Glomerular endothelial cell (primary cell): Measurements from ENCODE around the gene CLDN2. TPM values are rescaled to one million over a fixed set of nuclear protein-coding genes. Genes with fewer than 3 reads are reported as not detected.
A peak's percentile ranks its signal among the peaks of the same experiment; 100 is the strongest.

Experiments
- DNase-seq: peaks from one replicate; pipeline ENCODE4 v3.0.0-alpha.2; 2011; ENCODE audit warnings: low read depth, low spot score; ENCODE audit errors: extremely low read depth
- total RNA-seq: library from RNA; depleted of rRNA; stranded (reverse); fragments of >200 nt; gene quantifications from 2 replicates; pipeline ENCODE4 v1.2.3, GENCODE V29; 2015

CLDN2 gene
- total RNA-seq, 1 donor from 2014 or later, result not detected

DNA sequence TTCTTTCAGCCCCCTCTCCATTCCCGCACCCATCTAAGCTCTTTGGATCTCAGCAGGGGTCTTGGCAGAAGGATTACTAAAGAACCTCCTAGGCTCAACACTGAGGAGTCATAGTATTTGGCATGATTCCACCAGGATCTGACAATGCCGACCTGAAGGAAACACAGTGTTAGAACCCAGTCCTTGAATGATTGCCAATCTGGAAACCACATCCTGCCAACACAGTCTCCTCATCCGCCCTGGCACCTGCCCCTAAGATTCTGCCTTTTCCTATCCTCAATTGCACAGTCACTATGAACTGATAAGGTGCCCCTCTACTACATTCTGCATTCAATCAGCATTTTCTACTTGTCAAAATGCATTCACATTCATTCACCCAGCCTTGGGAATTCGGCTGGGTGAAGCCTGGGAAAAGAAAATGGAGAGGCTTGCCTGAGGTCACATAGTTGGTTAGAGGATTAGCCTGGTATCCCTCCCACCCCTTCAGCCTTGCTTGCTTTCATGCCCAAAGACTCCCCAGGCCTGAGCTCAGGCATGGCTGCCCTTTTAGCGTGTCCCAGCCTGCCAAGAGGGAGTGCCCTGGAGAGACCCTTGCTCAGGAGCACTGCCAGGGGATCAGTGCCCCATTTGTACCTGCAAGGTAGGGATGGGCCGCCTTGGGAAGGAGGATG is 2.2 kb upstream of the CLDN2 start:
- peak; percentile 69 for DNase-seq

DNA sequence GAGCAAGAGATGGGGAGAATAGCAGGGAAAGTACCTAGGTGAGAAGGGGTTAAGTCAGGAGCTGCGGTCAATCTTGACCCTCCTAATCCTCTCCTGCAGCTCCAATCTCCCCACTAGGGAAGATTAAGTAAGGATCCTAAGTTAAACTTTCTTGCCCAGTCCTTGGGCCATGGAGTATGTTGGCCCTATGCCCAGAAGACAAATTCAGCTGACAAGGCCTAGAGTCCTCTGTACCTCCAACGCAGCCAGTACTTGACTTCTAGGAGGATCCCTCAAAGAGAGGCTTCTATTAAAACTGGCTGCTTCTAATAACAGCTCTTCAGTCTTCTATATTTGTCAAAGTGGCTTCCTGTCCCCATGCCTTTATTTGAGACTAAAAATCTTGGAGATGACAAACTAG is 1.4 kb downstream of the CLDN2 start:
- no peak for DNase-seq

DNA sequence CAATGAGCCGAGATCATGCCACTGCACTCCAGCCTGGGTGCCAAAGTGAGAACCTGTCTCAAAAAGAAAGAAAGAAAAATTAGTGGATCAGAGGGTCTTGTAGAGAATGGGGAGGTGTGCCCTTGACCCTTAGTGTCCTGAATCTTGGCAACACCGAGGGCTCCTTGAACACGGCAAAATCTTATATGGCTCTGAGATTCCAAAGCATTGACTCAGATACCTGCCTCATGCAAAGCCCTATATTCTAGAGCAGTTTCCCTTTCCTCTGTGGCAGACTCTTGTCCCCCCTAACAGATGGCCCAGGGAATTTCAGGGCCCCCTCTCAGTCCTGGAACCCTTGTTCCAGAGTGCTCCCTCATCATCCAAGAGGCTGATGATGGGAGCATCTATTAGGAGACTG is 6.8 kb downstream of the CLDN2 start:
- no peak for DNase-seq

DNA sequence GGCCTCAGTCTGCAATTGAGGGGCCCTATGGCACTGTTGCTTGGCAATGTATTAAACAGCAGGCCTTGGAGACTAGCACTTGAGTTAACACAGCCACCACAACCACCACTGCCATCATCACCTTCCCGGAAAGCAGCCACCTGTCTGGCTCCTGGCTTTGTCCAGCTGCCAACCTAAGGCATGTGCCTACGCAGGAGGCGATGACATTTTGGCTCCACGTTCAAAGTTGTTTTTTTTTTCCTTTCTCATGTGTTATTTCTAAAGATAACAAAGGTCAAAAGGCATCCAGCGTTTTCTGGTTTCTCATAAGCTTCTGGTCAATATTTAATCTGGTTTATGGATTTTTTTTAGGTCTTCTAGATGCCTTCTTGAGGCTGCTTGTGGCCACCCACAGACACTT is 7.5 kb downstream of the CLDN2 start:
- no peak for DNase-seq

DNA sequence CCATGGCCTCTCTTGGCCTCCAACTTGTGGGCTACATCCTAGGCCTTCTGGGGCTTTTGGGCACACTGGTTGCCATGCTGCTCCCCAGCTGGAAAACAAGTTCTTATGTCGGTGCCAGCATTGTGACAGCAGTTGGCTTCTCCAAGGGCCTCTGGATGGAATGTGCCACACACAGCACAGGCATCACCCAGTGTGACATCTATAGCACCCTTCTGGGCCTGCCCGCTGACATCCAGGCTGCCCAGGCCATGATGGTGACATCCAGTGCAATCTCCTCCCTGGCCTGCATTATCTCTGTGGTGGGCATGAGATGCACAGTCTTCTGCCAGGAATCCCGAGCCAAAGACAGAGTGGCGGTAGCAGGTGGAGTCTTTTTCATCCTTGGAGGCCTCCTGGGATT is 8.0 kb downstream of the CLDN2 start:
- no peak for DNase-seq

DNA sequence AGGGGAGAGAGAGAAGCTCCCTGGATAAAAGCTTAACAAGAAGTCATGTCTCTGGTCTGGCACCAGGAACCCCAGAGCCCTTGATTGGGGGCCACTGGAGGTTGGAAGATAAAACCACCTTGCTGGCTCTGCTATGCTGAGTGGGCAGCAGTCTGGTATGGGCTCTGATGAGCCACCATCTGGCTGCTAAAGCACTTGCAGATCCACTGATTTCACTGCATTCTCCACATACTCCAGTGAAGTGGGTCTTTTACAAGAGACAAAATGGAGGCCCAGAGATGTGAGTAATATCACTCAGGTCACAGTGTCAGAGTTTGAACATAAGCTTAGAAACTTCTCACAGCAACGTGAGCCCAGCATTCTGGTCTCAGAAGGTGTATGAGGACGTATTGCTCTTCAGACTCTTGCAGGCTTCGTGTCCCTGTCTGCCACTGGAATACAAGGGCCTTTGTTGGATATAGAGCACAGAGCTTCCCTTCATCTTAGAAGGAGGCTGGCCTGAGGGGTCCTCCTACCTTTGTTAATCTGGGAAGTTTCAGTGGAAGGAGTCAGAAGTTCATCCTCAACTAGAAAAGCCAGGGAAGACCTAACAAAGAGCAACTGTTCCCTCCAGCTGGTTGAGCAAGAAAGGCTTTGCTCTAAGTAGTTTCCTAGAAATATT is 11.8 kb downstream of the CLDN2 start:
- no peak for DNase-seq

DNA sequence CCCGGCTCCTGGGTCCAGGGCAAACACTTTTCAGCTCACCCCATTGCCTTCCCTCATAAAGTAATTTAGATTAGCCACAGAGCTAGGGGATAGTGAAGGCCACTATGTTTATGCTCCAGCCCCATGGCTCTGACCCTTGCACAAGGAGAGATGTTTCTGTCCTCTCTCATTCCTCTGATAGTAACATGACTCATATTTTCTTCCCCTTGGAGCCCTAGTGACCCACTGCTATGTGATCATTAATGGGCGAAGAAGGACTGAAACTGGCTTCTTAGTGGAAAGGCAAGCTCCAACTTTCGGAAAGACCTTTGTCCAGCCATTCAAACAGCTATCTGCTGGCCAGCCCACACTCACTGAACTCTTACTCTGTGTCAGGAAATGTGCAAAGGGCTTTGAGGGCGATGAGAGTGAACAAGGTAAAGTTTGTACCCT is 12.3 kb downstream of the CLDN2 start:
- no peak for DNase-seq

DNA sequence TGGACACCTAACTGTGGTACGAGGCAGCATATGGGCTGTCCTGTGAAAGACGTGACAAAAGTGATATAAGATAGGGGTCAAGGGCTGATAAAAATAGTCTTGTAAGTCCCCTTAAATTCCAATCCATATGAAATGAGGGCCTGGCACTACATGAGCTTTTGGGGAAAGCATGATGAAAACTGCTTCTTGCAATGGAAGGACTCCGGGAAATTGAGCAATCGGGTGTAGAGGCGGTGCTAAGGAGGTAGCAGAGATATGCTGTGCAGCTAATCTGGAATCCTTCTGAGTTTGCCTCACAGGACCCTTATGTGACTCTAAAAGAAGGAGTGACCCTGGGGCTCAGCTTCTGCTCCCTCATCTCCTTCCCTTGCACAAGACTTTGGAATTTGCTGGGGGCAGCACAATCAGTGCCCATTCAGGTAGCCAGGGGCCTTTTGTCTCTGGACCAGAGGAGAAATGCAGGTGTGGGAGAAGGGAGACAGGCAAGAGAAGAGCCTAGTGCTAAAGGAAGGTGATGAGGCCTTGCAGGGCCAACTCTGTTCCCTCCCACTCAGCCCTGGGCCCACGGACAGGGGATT is 12.8 kb downstream of the CLDN2 start:
- no peak for DNase-seq

DNA sequence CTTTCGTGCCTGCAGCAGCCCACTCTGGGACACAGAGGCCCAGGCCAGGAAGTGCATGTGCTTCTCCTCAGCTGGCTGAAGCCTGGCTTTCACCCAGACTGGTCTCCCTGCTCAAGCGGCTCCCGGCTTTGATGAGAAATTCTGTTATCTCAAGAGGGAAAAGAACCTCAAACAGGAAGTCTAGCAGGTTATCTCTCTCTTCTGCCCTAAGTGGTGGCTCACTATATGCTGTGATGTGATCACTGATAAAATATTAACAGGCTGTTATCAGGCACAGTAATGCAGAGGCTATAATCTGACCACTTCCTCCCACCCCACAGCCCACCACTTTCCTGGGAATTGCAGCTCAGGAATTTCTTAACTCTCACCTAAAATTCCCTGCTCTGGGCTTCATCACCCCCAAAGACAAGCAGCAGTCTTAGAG is 13.3 kb downstream of the CLDN2 start:
- no peak for DNase-seq

DNA sequence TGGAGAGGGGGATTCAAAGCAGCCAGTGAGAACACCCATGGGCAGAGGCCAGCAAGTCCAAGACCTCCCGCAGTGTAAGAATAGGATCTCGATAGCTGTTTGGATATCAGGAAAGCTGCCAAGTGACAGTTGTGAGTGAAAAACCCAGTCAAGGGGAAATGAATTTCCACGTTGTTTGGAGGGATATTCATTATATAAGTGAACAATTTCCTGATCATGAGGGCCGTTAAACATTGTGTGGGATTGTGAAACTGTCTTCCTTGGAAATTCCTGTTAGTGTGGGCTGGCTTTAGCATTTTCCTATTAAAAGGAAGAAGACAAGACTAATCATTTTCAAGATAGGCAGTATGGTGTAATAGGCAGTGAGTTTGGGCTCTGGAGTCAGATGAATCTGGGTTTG is 15.0 kb downstream of the CLDN2 start:
- DNase-seq, result no peak

DNA sequence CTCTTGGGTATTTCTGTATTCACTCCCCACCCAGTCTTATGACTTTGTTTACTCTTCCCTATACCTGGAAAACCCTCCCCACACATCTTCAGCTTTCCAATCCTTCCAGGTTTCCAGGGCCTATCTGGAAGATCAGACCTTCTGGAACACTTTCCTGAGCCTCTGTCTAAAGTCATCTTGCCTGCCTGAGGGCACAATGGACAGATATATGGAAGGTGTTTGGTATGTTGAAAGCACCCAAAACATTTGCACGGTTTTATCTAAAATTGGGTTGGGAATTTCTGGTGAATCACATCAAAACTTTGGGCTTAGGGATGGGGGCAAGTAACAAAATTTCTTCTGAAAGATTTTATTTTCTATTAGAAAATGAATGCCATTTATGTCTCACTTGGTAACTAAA is 16.0 kb downstream of the CLDN2 start:
- no peak for DNase-seq

DNA sequence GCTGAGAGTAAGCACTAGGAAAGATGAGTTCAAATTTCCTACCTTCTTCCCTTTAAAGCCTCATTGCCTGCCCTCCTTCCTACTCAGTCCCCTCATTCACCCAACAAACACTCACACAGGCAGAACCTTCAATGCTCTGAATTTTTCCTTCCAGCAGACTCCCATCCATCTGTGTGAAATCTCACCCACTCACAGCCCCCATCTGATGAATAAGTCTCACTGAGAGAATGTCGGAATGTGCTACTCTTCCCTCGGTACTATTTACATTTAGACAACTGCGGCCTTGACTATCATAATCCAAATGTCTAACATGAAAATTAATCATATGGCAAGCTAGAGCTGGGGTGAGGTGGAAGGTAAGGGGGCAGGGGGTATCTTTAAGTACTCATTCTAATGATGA is 19.4 kb downstream of the CLDN2 start:
- DNase-seq, result no peak

DNA sequence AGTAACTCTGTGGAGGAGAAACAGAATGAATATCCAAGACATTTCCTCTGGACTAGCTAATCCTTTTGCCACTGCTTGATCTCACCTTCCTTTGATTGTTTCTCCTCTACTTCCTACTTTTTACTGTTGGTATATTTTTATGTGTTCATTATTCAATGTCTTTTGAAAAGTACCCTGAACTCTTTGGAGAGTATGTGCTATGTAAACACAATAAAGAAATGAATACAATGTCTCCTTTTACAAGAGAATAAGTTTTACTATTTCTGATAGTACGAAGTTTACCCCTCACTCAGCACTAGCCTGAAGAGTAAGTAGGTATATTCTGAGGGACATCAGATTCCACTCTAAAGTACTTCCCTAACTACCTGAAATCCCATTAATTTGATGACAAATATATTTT is 19.9 kb downstream of the CLDN2 start:
- DNase-seq, result no peak

DNA sequence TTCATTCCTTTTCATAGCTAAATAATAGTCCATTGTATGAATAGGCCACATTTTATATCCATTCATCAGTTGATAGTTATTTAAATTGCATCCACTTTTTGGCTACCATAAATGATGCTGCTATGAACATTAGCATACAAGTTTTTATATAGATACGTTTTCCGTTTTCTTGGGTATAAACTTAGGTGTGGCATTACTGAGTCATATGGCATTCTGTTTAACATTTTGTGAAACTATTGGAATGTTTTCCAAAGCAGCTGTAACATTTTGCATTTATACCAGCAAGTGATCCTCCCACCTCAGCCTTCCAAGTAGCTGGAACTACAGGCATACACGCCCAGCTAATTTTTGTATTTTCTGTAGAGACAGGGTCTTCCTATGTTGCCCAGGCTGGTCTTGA is 26.3 kb downstream of the CLDN2 start:
- no peak for DNase-seq

DNA sequence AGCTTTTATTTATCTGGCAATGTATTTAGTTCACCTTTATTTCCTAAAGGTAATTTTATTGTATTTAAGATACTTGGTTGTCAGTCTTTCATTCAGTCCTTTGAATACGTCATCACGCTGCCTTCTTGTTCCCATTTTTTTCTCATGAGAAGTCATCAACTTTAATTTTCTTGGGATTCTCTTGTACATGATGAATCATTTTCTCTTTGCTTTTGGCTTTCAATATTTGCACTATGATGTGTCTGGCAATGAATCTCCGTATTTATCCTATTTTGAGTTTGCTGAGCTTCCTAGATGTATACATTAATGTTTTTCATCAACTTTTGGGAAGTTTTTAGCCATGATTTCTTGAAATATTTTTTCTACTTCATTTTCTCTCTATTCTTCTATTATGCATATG is 28.4 kb downstream of the CLDN2 start:
- DNase-seq, result no peak

DNA sequence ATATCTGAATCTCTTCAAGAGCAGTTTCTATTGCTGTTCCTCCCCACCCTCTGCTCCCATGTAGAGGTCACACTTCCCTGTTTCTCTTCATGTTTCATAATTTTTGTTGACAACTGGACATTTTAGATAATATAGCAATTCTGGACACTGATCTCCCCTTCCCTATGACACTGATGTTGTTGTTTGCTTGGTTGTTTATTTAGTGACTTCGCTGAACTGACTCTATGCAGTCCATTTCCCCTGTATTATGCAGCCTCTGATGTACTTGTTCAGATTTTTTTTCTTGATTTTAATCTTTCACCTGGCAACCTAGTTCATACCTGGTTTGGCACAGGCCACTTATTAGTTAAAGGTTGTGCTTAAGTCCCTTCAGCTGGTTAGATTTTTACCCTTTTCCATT is 29.2 kb downstream of the CLDN2 start:
- DNase-seq, result no peak

DNA sequence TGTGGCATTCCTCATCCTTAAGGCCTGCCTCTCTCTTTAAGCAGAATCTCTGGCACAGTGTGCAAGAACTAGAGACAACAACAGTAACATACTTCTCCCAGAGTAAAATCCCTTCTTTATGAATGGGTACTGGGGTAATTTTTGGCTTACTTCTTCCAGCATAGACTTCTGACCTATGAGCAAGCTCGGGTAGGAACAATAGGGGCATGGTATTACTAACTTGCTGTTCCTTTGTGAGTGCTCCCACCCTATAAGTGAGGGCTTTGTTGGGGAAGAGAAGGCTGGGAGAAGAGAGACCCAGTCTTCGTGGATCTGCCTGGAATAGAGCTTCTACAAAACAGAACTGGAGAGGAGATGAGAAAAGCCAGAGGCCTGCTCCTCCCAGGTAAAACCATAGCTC is 30.2 kb downstream of the CLDN2 start:
- DNase-seq, result no peak

DNA sequence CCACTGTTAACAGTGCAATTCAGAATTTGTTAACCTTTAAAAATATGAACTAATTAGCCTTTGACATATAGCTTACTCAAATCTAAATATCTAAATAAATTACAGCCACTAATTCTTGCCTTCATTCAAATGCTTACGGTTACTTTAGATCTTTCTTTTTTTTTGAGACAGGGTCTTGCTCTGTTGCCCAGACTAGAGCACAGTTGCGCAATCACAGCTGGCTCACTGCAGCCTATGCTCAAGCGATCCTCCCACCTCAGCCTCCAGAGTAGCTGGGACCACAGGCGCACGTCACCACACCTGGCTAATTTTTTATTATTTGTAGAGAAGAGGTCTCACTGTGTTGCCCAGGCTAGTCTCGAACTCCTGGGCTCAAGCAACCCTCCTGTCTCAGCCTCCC is 31.0 kb downstream of the CLDN2 start:
- DNase-seq, result no peak

DNA sequence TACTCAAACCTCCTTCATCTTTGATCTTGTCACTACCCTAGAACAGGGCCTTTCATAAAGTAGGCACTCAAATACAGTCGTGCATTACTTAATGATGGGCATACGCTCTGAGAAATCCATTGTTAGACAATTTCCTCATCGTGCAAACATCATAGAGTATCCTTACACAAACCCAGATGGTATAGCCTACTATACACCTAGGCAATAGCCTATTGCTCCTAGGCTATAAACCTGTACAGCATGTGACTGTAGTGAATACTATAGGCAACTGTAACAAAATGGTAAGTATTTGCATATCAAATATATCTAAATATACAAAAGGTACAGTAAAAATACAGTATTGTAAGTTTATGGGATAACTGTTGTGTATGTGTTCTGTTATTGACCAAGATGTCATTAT is 31.9 kb downstream of the CLDN2 start:
- no peak for DNase-seq

DNA sequence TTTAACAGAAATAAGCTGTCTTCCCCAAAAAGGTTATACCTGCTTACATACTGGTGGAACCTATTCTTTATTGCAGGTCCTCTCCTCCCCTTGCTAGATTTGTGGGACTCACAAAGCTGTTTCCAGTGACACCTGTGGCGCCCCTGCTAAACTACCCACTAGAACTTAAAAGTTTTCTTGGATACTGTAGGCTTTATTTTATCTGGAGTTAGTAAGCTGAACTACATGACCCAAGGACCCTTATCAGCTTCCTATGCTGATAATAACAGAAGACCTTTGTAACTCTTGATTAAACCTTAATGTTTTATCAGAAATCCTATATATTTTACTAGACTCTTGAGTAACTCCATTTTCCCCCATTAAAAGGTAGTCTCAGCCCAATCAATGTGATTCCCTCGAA is 32.3 kb downstream of the CLDN2 start:
- DNase-seq, result no peak

DNA sequence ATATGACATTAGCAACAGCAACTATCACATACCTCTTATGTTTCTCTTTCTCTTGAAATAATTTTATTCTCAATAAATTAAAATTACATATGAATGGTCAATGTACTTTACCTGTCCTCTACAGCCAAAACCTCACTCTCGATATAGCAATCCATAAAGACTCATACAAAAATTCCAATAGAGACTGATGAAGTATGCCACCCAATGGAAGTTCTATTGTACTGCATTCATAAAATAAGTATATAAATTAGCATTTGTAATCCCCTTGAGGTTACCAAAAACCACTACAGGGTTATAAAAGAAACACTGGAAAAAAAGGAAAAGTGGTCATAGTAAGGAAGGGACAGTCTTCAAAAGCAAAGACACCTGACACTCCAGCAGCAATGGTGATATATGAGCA is 32.8 kb downstream of the CLDN2 start:
- DNase-seq, result no peak

DNA sequence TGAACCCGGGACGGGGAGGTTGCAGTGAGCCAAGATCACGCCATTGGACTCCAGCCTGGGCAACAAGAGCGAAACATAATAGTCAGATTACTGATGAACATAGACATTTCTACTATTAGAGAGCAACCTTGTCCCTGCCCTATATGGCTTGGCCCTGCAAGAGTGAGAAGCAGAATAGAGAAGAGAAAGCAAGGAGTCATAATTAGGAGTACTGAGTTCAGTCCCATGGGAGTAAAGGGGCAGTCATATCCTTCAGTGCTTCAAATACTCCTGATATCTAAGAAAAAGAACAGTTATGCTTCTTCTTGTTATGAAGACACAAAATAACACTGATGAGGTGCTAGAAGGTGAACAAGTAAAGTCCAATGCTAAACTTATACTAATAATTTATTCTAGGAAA is 33.8 kb downstream of the CLDN2 start:
- no peak for DNase-seq
